Thymus (tissue), 11 donors: ENCODE results near the gene CAV1. TPM values are rescaled to one million over a fixed set of nuclear protein-coding genes. Genes with fewer than 3 reads are reported as not detected.
A peak's percentile ranks its signal among the peaks of the same experiment; 100 is the strongest.

Experiments used
- DNase-seq, 9 donors: peaks; one replicate each; pipeline ENCODE4 v3.0.0-alpha.2; 2013; ENCODE audit warnings: low spot score in 9 of 9, low read depth in 6 of 9, missing footprints in 1 of 9
- H3K27ac ChIP-seq, 2 donors: one replicate each; pipeline ENCODE4 v1.5.1; 2013; ENCODE audit warnings: control low read depth in 1 of 2, low read depth in 1 of 2, low read length in 1 of 2, mild to moderate bottlenecking in 1 of 2, moderate library complexity in 1 of 2
- H3K27me3 ChIP-seq, 2 donors: one replicate each; pipeline ENCODE4 v1.5.1; 2013; ENCODE audit warnings: low read length in 1 of 2; ENCODE audit not compliant: control insufficient read depth in 2 of 2, insufficient read depth in 1 of 2
- H3K36me3 ChIP-seq, 2 donors: one replicate each; pipeline ENCODE4 v1.5.1; 2013; ENCODE audit warnings: low read length in 1 of 2, mild to moderate bottlenecking in 1 of 2, moderate library complexity in 1 of 2; ENCODE audit not compliant: control insufficient read depth in 2 of 2, insufficient read depth in 2 of 2
- H3K4me1 ChIP-seq, 2 donors: one replicate each; pipeline ENCODE4 v1.5.1; 2013; ENCODE audit warnings: low read length in 2 of 2; ENCODE audit not compliant: control insufficient read depth in 2 of 2, insufficient read depth in 2 of 2
- H3K4me3 ChIP-seq, 2 donors: one replicate each; pipeline ENCODE4 v1.5.1; 2013; ENCODE audit warnings: low read length in 2 of 2, control low read depth in 1 of 2, mild to moderate bottlenecking in 1 of 2
- H3K9me3 ChIP-seq, 2 donors: one replicate each; pipeline ENCODE4 v1.5.1; 2013; ENCODE audit warnings: low read length in 1 of 2, mild to moderate bottlenecking in 1 of 2; ENCODE audit not compliant: control insufficient read depth in 2 of 2, insufficient read depth in 1 of 2
- WGBS: extraction: QIAGEN DNeasy Blood & Tissue Kit; methylation state at CpG from one replicate; pipeline ENCODE4 v1.1.7; 2013; 5-methylcytosine and 5-hydroxymethylcytosine counted together
- polyA plus RNA-seq: library from polyadenylated mRNA; stranded (reverse); fragments of 200-250 nt; gene quantifications from one replicate; pipeline ENCODE4 v1.2.3, GENCODE V29; 2013
- total RNA-seq: library from RNA; stranded (reverse); fragments of 120-200 nt; gene quantifications from one replicate; pipeline ENCODE4 v1.2.4, GENCODE V29; 2013
- donor health status: healthy.

CAV1 gene
- total and polyA plus RNA-seq, 2 donors, result 26.4 to 50.6 TPM

DNA sequence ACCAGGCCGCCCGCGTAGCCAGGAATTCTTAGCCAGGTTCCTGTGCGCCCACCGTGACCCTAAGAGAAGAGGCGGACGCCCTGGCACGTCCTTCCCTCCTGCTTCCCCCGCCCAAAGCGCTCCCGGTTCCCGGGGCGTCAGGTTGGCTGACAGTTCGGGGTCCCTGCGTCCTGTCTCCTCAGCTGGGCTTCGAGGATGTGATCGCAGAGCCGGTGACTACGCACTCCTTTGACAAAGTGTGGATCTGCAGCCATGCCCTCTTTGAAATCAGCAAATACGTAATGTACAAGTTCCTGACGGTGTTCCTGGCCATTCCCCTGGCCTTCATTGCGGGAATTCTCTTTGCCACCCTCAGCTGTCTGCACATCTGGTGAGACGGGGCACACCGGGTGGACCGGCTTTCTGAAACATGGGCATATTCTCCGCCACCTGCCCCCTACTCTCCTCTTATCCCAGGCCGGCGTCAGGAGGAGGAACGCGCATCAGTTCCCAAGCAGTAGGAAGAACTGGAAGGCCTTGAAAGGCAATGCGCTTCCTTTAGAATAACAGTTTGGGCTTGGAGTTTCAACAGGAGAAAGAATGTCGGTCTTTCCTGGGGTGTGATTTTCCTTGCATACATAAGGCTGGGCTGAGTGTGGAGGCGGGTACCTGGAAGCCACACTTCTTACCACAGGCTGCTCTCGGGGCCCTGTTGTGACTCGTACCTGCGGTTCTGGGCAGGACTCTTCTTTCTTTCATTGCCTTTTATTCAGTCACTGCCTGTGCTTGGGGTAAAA, 24.6 kb upstream of the CAV1 start:
- Histone ChIP-seq H3K27me3 (peaks cover 16 to 54% of the 10 kb centered on the region in 2 donors), H3K9me3 (no peaks in the 10 kb centered on the region), H3K4me1 (peaks cover 0 to 14% of the 10 kb centered on the region in 2 donors), H3K4me3 (peak overlapping the region; percentile 26 to 37), H3K36me3 (no peaks in the 10 kb centered on the region), H3K27ac (peak overlapping the region; percentile 24 to 54)
- DNase-seq, result peak in 1 of 9 donors; percentile 44
- 6% methylated on average over 36 of the region's 36 CpGs for WGBS

DNA sequence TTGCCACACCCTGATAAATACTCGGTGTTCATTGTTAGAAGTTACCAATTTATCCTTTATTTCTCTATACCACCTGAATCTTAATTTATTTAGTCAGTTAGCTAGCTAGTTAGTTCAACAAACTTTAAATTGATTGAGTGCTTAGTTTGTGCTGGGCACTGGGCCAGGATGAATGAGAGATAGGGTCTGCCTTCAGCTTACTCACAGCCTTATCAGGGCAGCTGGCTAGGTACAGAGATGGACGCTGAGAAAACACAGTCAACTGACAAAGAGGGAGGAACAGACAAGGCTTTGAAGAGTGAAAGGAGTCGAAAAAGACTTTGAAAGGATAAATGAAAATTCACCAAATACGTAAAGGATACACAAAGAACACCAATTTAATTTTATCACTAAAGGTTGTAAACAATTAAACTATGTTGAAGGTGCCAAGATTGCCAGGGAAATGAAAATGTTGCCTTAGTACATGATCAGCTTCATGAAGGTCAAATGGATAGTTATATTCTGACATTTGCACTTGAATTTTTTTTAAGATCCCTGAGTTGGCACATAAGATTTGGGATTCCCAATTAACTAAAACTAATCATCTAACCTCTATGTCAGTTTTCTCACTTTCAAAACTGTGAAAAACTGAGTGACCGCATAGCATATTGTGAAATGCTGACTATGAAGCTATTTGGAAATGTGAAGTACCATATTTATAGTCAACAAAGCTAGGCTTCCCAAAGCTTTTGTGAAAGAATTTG, 23.2 kb upstream of the CAV1 start:
- H3K27me3 ChIP-seq, result peaks cover 16 to 54% of the 10 kb centered on the region in 2 donors
- no peaks in the 10 kb centered on the region for H3K36me3 ChIP-seq
- H3K27ac ChIP-seq, result no peak overlapping the region
- peaks cover 0 to 14% of the 10 kb centered on the region in 2 donors for H3K4me1 ChIP-seq
- no peak for DNase-seq
- no peaks in the 10 kb centered on the region for H3K9me3 ChIP-seq
- H3K4me3 ChIP-seq, result no peak overlapping the region
- 87% methylated on average over 5 of the region's 5 CpGs for WGBS

DNA sequence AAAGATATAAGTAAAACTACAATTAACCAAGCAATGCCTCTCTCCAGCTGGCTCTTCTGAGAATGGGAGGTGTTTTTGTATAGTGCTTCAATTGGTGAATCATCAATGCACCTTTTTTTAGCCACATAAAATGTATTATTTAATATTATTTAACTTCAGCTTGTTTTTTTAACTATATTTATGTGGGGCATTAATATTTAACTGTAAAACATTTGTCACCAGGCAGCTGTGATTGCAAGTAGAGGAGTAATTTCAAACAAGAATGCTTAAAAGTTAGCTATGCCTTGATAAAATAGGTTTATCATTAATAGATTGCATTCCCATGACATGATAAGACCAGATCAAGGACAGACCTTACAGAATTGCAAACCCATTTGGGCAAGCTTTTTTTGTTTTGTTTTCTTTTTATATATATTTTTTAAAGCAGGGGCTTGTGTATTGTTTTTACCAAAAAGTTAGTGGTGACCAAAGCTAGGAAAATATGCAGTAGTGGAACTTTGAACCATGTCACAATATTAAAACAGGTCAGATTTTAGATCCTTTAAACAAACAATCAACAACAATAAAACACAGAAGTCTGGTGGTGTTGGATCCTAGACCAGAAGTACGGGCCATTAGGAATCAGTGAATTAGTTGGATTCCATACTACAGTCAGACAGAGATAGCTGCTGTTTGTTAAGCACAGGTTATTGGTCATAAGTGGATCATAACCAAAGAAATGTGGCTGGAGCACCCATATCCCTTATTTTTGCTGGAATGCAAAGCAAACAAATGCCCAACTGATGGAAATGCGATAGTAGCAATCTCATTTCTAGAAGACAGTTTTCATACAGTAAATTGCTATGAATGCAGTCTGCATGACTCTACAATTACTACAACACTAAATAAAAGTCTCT, 22.4 kb upstream of the CAV1 start:
- H3K4me3 ChIP-seq, result no peak overlapping the region
- peaks cover 0 to 14% of the 10 kb centered on the region in 2 donors for H3K4me1 ChIP-seq
- no peak overlapping the region for H3K27ac ChIP-seq
- no peak for DNase-seq
- no peaks in the 10 kb centered on the region for H3K36me3 ChIP-seq
- WGBS, result over 99% methylated on average over 2 of the region's 2 CpGs
- peaks cover 16 to 54% of the 10 kb centered on the region in 2 donors for H3K27me3 ChIP-seq
- no peaks in the 10 kb centered on the region for H3K9me3 ChIP-seq

DNA sequence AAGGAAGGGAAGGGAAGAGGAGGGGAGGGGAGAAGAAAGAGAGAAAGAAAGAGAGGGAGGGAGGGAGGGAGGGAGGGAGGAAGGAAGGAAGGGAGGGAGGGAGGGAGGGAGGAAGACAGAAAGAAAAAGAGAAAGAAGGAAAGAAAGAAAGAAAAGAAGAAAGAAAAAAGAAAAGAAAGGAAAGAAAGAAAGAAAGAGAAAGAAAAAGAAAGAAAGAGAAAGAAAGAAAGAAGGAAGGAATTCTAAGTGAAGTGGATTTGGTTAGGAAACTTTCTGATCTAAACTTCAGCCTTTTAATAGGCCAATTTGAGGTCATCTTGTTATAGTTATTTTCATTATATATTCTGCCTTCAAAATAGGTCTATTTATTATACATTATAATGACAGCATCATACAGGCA, 21.0 kb upstream of the CAV1 start:
- Histone ChIP-seq H3K36me3 (no peaks in the 10 kb centered on the region), H3K27me3 (peaks cover 16 to 42% of the 10 kb centered on the region in 2 donors), H3K4me1 (peaks cover 0 to 14% of the 10 kb centered on the region in 2 donors), H3K9me3 (no peaks in the 10 kb centered on the region), H3K27ac (no peak overlapping the region), H3K4me3 (no peak overlapping the region)
- DNase-seq, result no peak

DNA sequence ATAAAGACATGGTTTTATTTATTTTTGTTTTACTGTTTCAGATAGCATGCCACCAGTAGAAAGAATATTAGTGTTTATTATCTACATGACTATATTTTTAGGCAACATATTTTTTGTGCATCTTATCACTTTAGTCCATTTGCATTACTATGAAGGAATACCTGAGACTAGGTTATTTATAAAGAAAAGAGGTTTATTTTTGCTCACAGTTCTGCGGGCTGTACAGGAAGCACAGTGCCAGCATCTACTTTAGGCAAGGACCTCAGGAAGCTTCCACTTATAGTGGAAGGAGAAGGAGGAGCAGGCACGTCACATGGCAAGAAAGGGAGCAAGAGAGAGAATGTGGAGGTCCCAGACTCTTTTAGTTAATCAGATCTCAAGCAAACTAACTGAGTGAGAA, 19.6 kb upstream of the CAV1 start:
- 72% methylated on average over 2 of the region's 2 CpGs for WGBS
- no peaks in the 10 kb centered on the region for H3K9me3 ChIP-seq

DNA sequence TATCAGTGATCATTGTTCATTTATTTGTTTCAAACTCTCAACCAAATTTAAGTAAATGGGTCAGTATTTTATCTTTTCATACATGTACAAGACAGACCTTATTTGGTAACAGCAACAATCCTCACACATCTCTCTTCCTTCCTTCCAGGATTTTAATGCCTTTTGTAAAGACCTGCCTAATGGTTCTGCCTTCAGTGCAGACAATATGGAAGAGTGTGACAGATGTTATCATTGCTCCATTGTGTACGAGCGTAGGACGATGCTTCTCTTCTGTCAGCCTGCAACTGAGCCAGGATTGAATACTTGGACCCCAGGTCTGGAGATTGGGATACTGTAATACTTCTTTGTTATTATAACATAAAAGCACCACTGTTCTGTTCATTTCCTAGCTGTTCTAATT, 19.0 kb upstream of the CAV1 start:
- H3K36me3 ChIP-seq, result no peaks in the 10 kb centered on the region

More for the DNA sequence above, 19.6 kb upstream of the CAV1 start:
- H3K36me3 ChIP-seq, result no peaks in the 10 kb centered on the region
- DNase-seq, result no peak
- no peak overlapping the region for H3K4me3 ChIP-seq
- H3K4me1 ChIP-seq, result peaks cover 0 to 5% of the 10 kb centered on the region in 2 donors
- H3K27ac ChIP-seq, result no peak overlapping the region
- H3K27me3 ChIP-seq, result peaks cover 5 to 29% of the 10 kb centered on the region in 2 donors

DNA sequence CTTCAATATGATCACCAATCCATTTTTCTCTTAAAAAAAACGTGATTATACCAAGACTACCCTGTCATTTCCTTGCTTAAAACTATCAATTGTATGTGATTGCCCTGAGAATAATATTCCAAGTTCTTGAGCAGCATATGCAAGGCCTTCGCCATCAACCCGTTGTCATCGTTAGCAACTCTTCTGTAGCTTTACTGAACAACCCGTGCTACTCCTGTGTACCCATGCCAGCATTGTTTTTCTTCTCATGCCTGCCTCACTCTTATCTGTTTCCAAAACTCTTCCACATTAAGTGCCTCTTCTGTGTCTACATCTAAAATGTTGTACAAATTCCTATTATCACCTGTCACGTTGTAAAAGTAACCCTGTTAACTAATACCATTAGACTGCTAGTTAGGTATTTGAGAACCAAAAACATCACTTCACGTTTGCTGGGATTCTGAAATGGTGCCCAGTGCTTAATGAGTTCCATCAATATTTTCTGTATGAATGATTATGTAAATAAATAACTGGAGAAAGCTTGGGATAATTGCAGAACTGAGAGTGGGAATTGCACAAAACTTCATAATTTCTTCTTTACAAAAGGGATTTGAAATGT, 14.8 kb upstream of the CAV1 start:
- H3K27ac ChIP-seq, result no peak overlapping the region
- no peaks in the 10 kb centered on the region for H3K9me3 ChIP-seq
- DNase-seq, result no peak
- peaks cover 0 to 3% of the 10 kb centered on the region in 2 donors for H3K4me1 ChIP-seq
- H3K27me3 ChIP-seq, result no peaks in the 10 kb centered on the region
- H3K4me3 ChIP-seq, result no peak overlapping the region
- H3K36me3 ChIP-seq, result no peaks in the 10 kb centered on the region
- 93% methylated on average over 7 of the region's 7 CpGs for WGBS

More for the DNA sequence above, 19.0 kb upstream of the CAV1 start:
- no peak overlapping the region for H3K27ac ChIP-seq
- 97% methylated on average over 3 of the region's 3 CpGs for WGBS
- H3K27me3 ChIP-seq, result peaks cover 4 to 24% of the 10 kb centered on the region in 2 donors
- peaks cover 0 to under 1% of the 10 kb centered on the region in 2 donors for H3K4me1 ChIP-seq
- DNase-seq, result no peak
- H3K9me3 ChIP-seq, result no peaks in the 10 kb centered on the region
- H3K4me3 ChIP-seq, result no peak overlapping the region

DNA sequence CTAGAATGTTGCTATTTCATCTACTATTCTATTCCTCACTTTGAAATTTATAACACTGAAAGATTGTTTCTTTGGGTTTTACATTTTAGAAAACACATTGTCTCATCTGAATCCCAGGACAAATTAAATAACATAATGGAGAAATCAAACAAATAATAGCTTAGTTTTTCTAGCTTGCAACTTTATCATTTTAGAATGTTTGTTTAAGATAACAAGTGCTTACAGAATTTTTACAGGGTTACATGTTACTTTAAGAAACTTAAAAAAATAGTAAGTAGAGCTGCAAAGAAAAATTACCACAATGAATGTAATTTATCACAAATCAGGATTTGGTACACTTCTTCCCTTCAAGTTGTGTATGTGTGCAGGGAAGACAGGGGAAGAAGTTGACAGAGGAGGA, 14.0 kb upstream of the CAV1 start:
- Histone ChIP-seq H3K4me1 (peaks cover 0 to 3% of the 10 kb centered on the region in 2 donors), H3K9me3 (no peaks in the 10 kb centered on the region), H3K27ac (no peak overlapping the region), H3K4me3 (no peak overlapping the region), H3K36me3 (no peaks in the 10 kb centered on the region), H3K27me3 (no peaks in the 10 kb centered on the region)
- no peak for DNase-seq
